GM19438 (cell line): Measurements from ENCODE around the gene ST6GALNAC2.
"Not testable (repeated sequence)": the region's sequence is repeated elsewhere in the genome, so short reads cannot be mapped to it uniquely, and the experiment has no call there.

ENCODE experiments used
- ATAC-seq: cut with Tn5 transposase; IDR thresholded peaks from one replicate; pipeline ENCODE4 v1.9.1; 2021; ENCODE audit warnings: low read depth; ENCODE audit not compliant: unreplicated experiment

ST6GALNAC2 gene

DNA sequence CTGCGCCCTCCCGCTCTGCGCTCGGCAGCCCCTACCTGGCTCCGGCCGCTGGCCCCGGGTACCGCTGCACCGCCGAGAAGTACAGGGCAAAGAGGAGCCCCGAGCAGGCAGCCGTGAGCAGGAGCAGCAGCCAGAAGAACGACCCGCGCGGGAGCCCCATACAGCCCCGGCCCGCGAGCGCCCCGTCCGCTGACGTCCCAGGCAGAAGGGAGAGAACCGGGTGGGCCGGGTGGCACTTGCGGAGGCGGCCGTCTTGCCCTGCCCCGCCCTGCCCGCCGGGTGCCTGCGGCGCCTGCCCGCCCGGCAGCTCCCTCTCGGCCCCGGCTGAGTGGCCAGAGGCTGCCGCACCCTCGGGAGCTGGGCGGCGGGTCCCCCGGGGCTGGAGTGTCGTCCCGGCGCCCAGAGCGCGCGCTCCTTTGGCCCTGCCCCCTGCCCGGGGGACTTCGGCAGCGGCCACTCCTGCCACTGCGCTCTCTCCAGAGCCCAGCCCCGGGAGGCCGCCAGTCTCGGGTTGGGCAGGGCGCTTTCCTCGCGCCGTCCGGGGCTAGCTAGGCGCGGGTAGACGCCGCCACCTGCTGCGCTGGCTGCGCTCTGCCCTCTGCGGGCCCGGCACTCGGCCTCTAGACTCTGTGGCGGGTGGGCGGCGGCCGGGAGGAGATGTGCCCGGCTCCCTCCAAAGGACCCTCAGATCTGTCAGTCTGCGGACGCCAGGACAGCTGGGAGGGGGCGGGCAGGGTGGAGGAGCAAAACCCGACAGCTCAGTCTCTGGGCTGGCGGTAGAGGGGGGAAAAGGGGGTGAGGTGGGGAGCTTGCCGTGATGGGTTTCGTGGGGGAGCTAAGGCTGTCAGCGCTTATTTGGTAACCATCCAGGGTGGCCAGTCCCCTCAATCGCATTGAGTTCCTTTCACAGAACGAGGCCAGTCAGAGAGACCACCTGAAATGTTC lies at the start of gene ST6GALNAC2:
ST6GALNAC2 (minus strand) TSS at position 212 of the 945 bp plus-strand sequence; CDS start at position 160, 52 bp downstream.
- no peak for ATAC-seq

DNA sequence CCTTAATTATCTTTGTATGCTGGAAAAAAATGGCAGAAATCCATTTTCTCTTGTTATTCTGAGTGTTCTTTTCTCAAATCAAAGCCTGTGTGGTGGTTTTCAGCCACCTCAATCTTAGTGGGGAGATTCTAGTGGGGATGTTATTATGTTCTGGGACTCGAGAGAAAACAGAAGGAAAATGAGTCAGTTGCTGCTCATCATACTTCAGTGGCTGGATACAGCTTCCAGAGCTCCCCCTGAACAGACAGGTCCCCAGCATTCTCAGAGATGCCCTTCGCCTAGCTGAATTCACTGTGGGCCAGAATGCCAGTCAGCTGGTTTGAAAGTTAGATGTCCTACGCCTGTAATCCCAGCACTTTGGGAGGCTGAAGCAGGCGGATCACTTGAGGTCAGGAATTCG lies 49.4 kb upstream of the ST6GALNAC2 start:
- no peak for ATAC-seq

DNA sequence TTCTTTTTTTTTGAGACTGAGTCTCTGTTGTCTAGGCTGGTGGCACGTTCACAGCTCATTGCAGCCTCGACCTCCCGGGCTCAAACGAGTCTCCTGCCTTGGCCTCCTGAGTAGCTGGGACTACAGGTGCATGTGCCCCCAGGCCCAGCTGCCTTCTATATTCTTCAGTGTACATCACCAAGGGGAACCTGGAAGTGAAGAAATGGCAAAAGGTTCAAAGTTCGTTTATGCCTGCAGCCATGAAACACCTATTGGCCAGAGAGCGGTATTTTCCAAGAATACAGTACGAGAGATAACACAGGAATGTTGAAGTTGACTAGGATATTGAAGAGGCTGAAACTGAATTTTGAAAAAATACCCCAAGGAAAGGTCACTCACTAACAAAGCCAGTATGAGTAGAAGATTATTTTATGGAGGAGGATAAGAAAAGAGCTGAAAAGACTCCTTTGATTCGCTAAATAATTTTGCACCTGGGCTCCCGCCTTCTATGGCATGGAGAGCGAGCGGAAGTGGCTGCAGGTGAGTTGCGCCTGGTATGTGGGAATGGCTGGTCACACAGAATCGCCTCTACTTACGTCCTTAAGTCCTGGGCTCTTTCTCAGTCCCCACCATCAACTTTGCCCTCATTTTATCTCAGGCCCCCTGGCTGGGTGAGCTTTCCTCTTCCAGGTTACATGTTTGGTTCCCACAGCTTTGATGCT lies 48.1 kb upstream of the ST6GALNAC2 start:
- ATAC-seq: no peak

DNA sequence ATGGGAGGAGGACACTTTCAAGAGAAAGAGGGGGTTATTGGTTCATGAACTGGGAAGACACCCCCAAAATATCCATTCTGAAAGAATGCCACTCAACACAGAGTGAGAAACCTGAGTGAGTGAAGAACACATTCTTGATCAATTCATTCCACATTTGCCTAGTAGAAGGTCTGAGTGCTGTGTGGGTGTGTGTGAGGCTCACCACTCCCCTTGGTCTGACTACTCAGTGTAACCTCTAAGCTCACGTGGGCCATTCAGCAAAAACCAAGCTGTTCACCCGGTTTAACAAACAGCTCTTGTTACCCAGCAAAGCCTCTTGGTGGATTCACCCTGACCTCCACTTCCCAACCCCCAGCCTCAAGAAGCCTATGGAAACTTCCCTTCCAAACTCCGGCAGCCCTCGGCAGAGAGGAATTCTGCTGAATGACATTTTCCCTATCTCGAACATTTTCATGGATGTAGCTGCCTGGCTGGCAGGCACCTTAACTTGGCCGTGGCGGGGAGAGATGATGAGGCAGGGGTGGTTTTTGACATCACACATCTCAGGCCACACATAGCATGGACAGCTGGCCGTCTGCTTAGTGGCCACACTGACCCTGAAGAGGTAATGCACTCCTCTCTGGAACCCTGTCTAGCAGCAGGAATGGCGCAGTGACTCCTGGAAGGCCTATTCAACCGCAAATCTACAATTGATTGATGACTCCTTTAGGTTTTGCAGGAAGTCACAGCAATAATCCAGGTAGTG lies 46.3 kb upstream of the ST6GALNAC2 start:
- no peak for ATAC-seq

DNA sequence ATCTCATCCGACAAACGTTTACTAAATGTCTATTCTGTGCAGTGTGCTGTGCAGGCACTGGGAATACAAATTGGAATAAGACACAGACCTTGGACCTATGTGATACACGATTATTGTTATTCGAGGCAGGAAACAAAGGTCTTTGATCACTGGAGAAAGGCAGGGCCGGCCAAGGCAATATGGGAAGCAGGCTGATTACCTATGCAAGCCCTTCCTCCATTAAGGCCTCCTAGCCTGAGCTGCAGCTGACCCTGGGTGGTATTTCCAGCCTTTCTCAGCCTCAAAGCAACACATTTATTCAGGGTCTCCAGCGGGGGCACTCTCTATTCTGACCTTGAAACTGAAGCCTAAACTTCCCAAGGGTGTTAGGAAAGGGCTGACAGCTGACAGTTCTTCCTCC lies 44.5 kb upstream of the ST6GALNAC2 start:
- ATAC-seq: no peak

DNA sequence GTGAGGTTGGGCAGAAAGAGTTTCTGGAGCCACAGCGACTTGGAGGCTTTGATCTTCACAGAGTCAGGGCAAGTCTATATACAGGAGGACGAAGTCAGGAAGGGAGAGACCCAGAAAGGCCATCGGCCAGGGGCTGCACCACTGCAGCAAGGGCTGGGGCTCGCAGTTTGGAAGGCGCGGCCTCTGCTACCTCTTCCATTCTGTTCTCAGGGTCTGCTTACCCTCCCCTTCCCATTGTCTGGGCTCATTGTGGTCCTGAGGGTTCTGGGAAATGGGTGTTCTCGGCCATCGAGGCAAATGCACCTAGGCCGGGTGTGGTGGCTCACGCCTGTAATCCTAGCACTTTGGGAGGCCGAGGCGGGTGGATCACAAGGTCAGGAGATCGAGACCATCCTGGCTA lies 41.9 kb upstream of the ST6GALNAC2 start:
- no peak for ATAC-seq

DNA sequence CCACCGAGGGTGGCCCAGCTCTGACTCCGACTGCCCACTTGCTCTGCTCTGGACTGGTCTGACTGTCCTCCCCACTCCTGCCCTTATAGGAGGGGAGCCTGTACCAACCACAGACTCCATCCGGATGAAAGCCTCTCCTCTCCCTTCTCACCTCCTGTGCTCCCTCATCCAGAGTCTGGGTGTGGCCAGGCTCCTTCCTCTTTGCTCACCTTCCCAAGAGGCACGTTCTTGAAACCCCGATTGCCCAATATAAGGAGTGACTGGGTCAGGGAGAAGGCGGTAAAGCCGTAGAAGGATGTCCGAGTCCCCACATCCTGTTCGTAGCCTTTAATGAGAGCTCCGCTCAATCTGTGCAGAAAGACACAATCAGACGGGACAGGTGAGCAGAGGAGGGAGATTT lies 40.8 kb upstream of the ST6GALNAC2 start:
- ATAC-seq: no peak

DNA sequence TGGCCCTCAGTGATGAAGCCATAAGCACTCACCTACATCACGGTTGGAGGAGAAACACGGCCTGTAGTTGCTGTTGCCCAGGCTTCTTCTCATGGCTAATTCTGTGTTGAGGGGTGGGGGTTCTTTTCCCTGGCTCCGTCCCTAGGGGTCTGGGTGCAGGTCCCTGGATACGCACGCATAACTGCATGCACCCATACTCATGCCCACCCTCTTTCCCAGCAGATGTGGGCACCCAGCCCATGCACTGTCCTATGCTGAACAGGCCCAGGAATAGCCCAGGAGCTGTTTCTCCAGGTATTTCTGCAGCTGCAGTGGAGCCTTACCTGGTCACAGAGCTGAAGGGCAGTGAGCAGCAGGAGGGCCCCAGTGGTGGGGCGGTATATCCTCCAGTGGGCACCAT lies 39.8 kb upstream of the ST6GALNAC2 start:
- no peak for ATAC-seq

DNA sequence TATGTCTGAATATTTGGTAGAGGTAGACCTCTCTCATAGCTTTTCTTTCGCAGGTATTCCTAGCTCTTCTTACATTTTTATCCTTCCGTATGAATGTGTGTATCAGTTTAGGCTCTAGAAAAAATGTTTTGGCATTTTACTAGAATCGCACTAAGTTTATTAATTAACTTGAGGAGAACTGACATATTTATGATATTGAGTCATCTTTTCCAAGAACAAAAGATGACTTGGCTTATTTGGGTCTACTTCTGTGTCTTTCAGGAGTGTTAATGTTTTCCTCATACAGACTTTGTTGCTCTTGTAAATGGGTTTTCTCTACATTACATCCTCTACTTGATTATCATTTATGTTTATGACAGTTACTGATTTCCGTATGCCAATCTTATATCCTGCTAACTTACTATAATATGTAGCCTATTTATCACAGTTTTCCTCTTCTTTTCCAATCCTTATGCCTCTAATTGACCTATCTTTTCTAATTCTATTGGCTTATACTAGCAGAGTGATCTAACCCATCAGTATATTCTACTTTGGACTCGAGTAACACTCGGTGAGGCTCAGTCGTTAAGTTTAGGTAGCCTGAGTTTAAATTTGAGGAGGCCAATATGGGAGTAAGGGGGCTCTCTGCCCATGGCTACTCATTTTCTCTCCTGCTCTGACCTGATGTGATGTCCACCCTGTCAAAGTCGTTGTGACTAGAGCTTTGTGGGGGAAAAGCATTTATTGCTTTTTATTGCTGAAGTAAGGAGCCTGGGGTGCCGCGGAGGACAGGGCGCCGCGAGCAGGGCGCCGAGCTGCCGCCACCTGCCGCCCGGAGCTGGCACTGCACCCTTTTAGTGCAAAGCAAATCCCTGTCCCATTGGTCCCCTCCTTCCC lies 37.8 kb upstream of the ST6GALNAC2 start:
- ATAC-seq: no peak

DNA sequence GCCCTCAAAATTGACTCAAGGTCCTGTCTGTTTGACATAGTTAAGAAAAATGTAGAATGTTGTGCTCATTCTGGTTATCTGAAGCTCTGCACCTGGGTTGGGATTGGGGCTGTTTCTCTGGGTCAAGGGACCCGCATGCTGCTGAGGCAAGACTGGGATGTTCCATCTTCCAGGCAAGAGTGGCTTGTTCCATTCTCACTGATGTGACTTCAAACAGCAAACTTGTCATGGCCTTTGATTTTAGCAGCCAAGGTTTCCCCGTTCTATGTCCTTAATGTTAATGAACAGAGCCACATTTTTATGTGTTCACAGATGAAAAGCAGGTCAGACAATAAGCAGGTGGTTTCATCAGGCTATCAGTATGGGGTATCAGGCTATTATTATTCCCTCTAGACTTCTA lies 32.2 kb upstream of the ST6GALNAC2 start:
- no peak for ATAC-seq

DNA sequence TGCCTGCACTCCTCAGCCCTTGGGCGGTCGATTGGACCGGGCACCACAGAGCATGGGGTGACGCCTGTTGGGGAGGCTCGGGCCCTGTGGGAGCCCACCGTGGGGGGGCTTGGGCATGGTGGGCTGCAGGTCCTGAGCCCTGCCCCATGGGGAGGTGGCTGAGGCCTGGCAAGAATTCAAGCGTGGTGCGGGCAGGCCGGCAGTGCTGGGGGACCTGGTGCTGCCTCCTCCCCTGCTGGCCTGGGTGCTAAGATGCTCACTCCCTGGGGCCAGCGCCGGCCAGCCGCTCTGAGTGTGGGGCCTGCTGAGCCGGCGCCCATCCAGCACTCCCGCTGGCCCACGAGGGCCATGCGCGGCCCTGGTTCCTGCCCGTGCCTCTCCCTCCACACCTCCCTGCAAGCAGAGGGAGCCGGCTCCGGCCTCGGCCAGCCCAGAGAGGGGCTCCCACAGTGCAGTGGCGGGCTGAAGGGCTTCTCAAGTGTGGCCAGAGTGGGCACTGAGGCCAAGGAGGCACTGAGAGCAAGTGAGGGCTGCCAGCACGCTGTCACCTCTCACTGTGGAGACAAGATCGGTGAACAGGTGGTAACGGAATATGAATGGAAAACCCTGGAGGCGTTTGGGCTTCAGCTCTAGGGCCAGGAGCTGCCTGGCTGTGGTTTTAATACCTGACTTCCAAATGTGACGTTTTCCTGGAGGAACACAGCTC lies 29.4 kb upstream of the ST6GALNAC2 start:
- ATAC-seq: no peak

DNA sequence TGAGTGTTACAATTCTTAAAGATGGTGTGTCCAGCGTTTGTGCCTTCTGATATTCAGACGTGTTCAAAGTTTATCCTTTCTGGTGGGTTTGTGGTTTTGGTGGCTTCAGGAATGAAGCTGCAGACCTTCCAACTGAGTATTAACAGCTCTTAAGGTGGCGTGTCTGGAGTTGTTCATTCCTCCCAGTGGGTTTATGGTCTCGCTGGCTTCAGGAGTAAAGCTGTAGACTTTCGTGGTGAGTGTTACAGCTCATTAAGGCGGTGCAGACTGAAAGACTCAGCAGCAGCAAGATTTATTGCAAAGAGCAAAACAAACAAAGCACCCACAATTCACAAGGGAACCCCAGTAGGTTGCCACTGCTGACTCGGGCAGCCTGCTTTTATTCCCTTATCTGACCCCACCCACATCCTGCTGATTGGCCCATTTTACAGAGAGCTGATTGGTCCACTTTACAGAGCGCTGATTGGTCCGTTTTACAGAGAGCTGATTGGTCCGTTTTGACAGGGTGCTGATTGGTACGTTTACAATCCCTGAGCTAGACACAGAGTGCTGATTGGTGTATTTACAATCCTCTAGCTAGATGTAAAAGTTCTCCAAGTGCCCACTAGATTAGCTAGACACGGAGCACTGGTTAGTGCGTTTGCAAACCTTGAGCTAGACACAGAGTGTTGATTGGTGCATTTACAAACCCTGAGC lies 28.6 kb upstream of the ST6GALNAC2 start:
- not testable (repeated sequence) for ATAC-seq

DNA sequence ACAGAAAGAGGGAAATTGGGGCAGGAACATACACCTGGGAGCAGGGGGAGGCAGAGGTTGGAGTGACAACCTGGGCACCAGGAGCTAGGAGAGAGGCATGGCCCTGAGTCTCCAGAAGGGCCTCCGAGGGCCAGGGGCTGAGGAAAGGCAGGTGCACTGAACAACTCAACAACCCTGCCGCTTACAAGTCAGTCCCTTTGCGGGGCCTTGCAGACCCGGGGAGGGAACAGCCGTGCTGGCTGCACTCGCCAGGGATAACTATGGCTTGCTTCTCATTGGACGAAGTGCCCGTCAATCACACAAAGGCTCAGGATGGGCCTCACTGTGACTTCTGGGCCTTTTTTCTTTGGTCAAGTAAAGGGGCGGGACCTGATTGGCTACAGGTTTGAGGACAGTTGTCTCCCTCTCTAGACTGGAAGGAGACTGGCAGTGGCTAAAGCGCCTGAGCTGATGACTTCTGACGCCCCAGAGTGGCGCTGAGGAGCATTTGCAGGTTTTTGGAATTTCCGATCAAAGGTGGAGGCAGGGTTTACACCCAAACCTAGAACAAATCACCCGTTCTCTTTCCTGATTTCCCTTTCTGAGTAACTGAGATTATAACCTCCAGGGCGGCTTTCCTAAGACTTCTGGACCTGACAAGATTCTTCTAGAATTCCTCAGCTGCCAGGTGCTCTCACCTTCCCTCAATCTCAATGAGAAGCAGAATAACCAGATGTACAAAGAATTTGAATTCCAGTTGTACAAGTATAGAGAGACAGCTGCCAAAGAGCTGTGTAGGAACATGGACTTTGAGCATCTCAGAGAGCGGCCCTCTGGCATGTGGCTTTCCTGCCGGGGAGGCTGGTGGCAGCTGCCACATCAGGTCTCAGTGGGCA lies 27.6 kb upstream of the ST6GALNAC2 start:
- ATAC-seq: no peak

DNA sequence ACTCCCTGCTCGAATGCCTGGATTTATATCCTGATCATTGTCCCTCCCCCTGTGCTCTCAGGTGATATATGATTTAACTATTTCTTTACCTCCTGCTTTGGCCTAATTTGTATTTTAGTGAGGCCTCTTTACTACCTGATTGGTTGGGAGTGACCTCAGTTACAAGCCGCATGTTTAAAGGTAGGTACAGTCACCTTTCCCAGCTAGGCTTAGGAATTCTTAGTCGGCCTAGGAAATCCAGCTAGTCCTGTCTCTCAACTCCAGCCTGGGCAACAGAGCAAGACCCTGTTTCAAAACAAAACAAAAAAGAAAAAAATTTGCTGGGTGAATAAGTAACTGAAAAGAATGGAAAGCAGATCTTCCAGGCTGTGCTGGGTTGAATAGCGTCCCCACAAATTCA lies 26.8 kb upstream of the ST6GALNAC2 start:
- no peak for ATAC-seq

DNA sequence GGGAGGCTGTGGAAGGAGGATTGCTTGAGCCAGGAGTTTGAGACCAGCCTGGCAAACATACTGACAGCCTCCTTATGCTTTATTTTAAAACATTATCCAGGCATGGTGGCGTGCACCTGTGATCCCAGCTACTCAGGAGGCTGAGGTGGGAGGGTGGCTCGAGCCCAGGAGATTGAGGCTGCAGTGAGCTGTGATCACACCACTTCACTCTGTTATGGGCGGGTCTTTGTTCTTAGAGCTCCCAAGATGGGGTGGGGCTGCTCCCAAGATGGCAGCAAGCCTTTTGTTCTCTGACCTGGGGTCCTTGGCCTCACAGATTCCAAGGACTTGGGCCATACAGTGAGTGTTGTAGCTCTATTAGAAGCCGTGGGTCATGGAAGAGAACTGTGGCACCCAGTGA lies 26.1 kb upstream of the ST6GALNAC2 start:
- ATAC-seq: no peak

DNA sequence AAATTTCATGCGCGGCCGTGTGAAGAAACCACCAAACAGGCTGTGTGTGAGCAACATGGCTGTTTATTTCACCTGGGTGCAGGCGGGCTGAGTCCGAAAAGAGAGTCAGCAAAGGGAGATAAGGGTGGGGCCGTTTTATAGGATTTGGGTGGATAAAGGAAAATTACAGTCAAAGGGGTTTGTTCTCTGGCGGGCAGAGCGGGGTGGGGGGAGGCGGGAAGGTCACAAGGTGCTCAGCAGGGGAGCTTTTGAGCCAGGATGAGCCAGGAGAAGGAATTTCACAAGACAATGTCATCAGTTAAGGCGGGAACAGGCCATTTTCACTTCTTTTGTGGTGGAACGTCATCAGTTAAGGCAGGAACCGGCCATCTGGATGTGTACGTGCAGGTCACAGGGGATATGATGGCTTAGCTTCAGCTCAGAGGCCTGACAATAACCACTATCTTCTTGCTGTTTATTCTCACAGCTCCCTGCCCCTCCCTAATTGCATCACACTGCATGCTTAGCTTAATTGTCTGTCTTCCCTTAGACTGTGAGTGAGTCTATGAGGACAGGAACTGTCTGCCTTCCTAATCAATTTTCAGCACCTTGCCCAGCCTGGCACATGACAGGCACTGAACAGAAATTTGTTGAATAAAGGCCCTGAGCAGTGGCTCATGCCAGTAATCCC lies 25.6 kb upstream of the ST6GALNAC2 start:
- ATAC-seq: not testable (repeated sequence)

DNA sequence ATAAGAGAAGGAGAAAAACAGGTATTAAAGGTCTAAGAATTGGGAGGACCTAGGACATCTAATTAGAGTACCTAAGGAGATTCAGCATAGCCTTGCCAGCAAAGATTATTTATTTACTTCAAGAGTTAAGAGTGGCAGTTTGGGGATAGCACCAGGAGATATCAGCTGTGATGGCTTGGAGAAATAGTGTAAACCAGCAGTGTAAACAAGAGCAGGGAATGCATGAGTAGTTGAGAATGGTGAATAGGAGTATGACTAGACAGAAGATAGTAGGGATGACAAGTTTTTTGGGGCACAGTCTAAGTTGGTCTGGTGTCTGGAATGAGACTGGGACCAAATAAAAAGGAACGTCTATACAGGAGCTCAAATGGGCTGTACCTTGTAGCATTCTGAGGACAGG lies 21.0 kb upstream of the ST6GALNAC2 start:
- not testable (repeated sequence) for ATAC-seq
